Epithelial cell of prostate (primary cell): Measurements from ENCODE around the gene FGFBP1.
A peak's percentile ranks its signal among the peaks of the same experiment; 100 is the strongest.

Source experiments
- DNase-seq: peaks from one replicate; pipeline ENCODE4 v3.0.0-alpha.2; 2011; ENCODE audit warnings: low read depth, low spot score
- H3K27ac ChIP-seq: fragments of 450-650 bp; 2 replicates; pipeline ENCODE4 v1.5.1; 2017; ENCODE audit warnings: mild to moderate bottlenecking

Gene FGFBP1

DNA sequence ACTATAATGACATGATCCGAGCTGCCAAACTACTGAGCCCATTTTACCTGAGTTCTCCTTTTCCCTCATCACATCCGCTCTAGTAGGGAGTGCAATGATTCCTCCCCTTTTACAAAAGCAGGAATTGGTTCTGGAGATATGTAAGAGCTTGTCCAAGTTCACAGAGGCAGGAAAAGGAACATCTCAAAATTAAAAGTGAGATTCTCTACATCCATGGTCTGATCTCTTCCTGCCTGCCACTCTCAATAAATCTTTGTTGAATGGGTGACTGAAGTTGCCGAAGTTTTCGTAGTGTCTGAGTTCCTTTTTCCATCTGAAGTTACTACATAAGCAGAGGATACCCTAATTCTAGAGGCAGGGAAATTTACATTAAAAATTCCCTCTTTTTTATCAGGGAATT is at the start of gene FGFBP1:
FGFBP1 (minus strand) TSS at position 101 of the 400 bp plus-strand sequence. CDS start 2,108 bp downstream, outside the sequence.
- no peak for DNase-seq
- peak within 1 kb of the TSS; percentile 87 for H3K27ac ChIP-seq

DNA sequence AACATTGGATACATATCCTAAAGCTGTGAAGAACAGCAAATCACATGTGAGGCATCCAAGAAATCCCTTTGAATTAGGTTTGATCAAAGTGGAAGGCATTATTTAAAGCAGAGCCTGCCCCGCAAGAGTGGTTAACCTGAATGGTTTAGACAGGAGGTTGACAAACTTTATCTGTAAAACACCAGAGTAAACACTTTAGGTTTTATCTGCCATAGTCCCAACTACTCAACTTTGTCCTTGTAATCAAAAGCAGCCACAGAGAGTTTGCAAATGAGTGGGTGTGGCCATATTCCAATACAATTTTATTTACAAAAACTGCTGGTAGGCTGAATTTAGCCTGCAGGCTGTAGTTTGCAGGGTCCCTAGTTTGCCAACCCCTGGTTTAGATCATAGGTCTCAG is 49.7 kb upstream of the FGFBP1 start:
- no peak overlapping the region for H3K27ac ChIP-seq
- no peak for DNase-seq

DNA sequence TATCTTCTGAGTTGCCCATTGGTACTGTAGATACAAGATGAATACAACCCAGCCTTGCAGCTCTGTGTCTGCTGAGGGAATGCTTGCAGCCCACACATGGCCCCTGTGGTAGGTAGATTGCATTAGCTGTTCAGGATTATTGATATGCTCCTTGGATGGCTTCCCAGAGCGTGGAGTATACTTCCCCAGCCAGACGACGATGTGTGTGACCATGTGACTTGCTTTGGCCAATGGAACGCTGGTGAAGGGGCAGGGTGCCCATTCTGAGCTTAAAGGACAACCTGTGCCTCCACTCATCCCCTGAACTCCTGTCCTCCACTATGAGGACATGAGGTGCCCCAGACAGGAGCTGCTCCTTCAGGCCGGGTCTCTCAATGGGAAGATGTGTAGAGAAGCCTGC is 48.4 kb upstream of the FGFBP1 start:
- no peak for DNase-seq
- no peak overlapping the region for H3K27ac ChIP-seq

DNA sequence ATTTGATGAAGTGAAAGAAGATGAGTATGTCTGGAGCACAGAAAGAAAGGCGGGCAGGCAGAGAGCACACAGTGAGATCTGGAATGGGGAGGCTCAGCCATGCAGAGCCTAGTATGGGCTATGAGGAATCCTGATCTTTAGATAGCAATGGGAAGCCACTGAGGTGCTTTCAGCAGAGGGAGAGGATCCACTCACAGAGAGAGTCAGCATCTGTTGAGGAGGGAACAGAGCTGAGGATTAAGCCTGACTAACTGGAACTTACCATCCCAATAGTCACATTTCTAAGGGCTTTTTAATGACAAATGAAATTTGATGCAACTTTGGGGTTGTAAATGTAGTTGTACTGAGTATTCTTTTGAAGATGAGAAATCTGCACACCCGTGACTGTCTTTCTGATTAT is 45.1 kb upstream of the FGFBP1 start:
- no peak overlapping the region for H3K27ac ChIP-seq
- DNase-seq = no peak

DNA sequence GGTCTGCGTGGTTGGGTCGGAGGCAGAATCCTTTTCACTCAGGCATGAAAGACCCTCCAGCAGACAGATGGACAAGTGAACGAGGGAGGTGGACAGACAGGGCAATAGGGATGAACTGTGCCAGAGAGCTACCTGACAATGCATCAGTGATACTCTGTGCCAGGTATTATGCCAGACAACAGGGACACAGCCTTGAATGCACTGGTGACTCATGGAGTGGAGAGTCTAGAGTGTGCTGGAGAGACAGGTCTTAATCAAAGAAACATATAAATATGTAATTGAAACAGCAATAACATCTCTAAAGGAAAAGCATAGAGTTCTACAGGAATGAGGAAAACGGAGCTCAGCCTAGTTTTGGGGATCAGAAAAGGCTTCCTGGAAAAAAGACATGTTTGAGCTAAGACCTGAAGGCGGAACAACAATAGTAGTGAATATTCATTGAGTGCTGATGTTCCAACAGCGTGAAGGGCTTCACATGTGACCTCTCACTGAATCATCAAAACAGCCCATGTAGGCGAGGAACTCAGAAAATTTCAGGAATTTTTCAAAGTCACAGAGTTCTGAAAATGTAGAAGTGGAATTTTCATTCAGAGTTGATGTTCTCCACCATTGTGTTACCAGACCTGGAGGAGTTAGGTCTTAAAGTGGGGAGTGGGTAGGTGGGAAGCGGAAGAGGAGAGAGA is 44.4 kb upstream of the FGFBP1 start:
- H3K27ac ChIP-seq = no peak overlapping the region
- DNase-seq = no peak

DNA sequence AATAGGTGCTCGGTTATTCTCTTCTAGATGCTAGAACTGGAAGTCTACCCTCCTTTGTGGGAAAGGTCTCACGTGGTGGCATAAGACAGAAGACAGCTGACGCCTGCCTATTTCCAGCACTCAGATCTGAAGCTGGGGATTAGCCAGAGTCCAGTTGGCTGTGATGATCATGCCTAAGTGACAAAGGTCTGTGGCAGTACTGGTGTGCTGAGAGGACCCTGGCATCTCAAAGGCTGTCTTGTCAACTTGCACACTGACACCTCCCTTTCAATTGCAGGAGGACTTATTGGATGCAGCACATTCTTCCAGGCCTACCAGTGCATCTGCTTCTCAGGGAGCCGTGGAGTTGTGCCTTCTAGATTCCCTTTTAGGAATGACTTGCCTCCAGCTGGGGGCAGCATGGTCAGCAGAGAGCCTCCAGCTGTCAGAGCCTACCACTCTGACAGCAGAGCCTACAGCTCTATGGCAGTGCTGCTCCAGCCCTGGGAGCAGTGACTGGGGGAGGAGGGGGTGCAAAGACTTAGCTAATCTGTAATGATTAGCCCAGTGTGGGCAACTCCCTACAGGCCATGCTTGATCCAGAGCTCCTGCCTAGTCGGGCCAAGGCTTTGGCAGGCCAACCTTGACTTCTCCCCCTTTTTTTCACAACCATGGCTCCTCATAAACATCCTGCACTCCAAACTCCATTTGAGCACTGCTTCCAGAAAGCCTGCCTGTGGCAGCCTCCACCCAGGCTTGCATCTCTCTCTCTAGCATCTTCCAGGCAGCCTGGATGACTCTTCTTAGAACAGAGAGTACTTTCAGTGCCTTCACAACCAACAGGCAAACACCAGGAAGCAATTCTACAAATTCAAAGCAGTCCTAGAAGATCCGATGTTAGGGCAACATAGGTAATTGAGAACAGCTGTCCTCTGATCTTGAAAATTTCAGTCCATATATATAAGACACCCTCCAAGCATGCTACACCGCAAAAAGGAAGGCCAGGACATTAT is 38.2 kb upstream of the FGFBP1 start:
- DNase-seq = no peak
- H3K27ac ChIP-seq = no peak overlapping the region

DNA sequence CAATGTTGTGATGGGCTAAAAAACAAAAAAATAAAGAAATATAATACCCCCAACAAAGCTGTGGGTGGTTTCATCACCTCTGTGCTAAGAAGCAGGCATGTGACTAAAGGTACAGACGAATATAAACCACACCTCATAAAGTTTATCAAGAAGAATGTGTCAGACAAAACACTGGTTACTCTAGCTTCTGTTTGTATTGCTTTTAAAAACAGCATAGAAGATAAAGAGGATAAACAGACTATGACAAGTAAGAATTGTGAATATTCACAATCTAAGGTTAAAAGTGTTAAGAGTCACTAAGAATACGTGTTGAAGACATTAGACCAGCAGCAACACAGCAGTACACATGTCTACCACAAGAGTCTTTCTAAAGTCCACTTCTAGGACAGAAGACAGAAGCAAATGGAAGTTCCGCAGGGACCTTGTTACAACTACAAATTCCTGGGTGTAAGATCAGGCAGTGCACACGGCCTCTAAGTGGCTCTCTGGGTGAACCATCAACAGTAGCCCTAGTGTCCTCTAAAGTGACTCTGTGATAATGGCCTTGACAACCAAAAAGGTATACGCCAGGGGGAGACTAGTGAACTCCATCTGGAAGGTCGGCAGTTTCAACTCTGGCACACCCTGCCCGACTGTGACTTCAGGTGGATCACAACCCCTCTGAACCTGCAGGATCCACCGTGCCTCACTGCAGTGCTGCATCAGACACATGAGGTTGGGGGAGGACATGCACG is 32.7 kb upstream of the FGFBP1 start:
- no peak for DNase-seq
- no peak overlapping the region for H3K27ac ChIP-seq

DNA sequence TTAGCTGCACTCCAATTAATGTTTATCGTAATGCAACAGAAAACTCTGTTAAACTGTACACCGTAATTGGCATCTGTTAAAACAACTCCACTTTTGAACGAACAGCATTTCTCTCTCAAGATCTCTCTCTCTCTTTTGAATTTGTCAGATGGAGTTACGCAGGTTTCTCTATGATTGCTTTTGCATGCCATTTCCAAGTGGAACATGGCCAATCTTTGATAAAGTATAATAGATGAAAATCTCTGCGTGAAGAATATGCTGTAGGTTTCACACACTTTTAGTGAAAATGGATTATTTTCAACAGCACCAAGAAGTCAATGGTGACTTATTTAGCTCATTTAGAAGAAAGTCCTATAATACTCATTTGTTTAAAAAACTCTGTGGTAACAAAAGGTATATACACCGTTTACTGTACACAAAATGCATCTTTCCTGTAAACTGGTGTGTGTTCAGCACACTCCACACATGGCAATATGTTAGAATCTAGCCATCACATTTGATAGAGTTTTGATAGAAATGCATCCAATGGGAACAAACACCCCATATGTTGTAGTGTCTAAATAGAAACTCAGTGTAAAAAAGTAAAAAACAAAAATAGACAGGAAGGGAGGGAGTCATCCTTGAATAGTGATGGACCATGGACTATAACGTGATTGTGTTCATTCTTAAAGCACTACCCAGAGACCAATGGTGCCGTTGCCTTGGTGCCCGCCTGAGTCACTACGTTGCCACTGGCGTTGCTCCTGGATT is 30.2 kb upstream of the FGFBP1 start:
- no peak overlapping the region for H3K27ac ChIP-seq
- no peak for DNase-seq

DNA sequence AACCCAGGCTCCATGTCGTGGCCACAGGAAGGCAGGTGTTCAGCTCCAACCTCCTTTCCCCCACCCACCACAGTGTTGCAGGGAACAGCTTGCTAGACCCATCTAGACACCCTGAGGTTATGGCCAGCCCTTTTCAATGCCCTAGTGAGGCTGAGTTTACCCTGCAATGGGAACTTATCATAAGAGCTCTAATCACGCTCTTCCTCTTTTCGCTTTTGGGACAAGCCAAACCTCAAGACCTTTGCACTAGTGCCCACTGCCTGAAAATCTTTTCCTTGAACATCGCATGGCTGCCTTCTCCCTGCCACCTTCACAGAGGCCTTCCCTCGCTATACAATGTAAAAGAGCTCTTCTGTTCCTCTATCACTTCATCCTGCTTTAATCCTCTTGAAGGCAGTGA is 26.8 kb upstream of the FGFBP1 start:
- no peak for DNase-seq
- H3K27ac ChIP-seq = no peak overlapping the region

DNA sequence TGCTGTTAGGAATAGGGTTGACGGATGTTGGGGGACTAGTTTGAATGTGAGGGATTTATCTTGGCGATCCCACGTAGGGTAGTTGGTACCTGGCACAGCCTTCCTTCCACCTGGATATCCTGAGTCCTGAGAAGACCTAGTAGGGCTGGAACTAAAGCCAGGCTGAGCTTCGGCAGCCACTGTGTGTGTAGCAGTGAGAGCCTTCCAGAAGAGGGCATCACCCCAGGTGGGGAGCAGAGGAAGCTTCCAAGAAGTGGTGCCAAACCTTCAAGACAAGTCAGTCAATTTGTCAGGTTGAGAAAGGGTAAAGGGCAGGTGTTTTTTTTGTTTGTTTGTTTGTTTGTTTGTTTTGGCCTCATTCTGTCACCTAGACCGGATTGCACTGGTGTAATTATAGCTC is 25.6 kb upstream of the FGFBP1 start:
- no peak for DNase-seq
- no peak overlapping the region for H3K27ac ChIP-seq

DNA sequence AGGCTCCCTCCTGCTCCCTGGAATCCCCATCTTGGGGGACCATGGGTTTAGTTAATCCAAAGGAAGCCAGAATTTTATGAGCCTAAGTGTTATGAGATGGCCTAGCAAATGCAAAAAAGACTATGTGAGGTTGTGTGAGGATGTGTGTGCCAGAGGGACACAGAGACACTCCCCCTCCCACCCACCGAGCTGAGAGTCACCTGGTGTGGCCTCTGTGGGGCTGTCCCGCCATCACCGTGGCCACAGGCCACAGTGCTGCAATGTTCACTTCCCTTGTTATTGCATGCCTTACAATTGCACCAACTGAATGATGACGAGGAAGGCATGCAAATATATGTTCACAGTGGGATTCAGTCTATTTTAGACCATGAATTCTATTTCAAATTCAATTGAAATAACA is 25.0 kb upstream of the FGFBP1 start:
- DNase-seq = no peak
- no peak overlapping the region for H3K27ac ChIP-seq

DNA sequence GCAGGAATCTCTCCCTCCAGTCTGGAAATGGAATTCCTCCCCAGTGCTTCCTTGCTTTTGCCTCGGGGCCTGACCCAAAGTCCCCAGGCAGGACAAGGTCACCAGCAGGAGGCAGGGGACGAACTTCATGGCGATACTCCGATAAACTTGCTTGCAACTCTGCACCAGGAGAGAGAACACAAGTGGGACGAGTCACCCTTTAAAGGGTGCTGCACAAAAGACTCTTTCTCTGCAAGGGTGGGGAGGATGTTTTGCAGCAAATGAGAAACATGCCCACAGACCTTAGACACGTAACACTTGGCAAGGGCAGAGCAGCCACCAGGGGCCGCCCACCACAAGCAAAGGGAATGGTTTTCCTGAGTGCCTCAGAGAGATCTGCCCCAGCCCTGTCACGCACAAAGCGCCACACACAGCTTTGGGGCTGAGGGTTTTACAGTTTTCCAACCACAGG is 24.5 kb upstream of the FGFBP1 start, which contains the start of gene FGFBP2:
FGFBP2 (minus strand) TSS at position 175 of the 451 bp plus-strand sequence; CDS start at position 129, 46 bp downstream.
- no peak within 1 kb of the TSS for H3K27ac ChIP-seq
- DNase-seq = no peak

DNA sequence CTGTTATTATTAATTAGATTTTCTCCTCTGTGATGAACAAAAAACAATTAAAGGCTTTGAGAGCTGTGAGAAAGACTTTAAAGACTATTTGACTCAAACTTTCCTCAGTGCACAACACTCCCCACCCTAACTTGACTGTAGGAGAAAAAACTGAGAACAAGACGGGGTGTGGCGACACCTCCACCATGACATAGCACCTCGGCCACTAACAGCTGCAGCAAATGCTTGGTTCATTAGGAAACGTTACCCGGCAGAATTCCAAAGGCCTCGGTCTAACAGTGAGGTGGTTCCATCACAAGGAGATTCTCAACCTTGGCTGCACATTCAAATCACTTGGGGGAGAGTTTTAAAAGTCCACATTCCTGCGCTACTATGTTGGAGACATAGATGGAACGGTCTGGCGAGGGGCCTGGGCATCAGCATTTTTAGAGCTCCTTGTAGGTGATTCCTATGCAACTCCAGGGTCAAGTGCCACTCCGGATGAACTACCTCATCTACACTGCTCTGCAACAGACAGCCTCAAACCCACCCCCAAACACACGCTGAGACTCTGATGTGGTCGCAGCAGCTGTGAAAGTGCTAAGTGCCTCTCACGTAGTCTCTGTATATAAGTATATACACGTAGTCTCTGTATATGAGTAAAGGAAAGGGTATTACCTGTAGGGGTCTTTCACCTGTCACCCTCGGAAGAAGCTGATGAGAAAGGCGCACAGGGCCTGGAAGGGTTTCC is 23.4 kb upstream of the FGFBP1 start:
- DNase-seq = no peak
- no peak overlapping the region for H3K27ac ChIP-seq

DNA sequence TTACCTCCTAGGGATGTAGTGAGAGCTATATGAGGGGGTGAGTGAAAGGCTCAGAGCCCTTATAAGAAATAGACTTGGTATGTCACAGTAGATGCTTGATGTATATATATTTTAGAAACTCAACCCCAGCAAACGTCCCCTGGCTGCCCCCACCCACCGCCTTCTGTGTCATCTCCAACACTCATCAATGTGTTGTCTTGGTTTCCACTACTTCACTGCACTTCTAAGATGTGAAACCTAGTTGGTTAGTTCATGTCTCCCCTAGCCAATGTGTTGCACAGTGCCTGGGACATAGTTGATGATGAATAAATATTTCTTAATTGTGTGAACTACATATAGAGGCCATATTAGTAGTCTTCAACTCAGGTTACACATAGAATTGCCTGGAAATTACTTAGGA is 20.0 kb upstream of the FGFBP1 start:
- no peak for DNase-seq
- no peak overlapping the region for H3K27ac ChIP-seq

DNA sequence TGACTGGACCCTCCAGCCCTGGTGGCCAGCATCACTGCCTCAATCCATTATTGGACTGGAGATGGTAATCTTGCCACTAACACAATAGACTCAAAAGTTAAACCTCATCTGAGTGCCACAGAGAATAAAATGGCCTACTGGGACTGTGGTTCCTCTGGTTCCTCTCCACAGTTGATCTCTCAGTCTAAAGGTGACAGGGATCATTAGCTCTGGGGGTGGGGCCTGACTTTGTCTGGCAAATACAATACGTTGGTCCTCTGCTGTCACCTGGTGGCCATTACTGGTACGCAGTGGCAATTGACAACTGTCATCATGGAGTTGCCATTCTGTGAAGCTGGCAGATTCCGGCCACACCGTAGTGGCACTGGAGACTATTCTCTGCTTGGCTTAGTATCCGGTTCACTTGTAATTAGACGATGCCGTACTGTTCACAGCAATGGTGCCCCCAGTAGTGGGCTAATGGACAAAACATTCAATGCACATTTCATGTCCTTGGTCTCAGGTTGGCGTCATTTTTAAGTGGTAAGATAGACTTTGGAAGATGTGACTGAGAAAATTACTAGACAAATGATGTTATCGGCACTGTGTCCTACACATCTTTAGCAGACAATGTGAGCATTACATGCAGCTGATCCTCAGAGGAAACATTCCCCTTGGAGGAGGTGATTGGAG is 17.8 kb upstream of the FGFBP1 start:
- DNase-seq = no peak
- no peak overlapping the region for H3K27ac ChIP-seq

DNA sequence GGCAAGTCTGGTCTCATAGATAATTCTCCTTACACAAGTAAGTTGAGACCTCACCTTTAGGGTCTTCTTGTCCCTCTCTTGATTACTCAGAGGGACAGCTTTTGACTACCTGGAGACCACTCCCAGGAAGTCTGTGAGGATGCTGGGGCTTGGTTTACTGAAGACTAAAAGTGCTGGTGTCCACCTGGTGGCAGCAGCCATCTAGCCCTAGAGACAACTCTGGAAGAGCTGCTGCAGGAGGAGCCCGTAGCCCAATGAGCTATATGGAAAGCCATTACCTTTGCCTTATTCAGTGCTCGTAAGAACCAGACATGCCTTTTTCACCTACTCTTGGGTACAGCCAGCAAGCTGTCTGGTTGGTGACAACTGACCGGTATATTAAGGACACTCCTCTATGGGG is 17.1 kb upstream of the FGFBP1 start:
- no peak overlapping the region for H3K27ac ChIP-seq
- no peak for DNase-seq

DNA sequence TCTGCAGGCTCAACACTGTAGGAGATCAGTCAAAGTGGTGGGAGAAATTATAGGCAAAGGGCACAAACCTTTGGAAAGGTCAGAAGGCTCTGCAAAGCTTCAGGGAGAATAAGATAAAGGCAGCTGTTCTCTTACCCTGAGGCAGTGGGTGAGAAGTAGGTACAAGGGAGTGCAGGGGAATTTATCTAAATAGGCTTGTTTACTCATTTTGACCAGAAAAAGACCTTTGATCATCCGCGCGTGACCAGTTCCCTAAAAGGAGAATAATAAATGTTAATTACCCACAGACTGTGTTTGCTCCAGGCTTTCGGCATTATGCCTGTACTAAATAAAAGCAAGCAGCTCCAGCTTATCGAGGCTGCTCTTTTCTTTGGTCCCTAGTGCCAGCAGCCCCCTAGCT is 15.1 kb upstream of the FGFBP1 start:
- DNase-seq = no peak
- no peak overlapping the region for H3K27ac ChIP-seq

DNA sequence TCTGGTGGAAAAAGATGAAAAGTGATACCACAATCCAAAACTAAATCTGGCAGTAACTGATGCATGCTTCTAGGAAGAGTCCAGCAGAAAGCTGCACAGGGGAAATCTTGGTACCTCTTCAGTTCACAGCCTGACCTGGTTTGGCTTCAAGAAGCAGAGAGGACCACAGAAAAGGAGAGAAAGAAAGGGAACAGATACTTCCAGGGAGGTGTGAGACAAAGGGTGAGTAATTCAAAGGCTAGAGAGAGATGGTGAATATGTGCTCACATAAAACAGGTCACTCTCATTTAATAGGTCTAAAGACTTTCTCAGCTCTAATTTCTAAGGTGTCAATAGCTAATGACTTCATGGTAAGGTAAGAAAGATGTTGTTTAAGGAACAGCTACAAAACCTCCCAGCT is 13.2 kb upstream of the FGFBP1 start:
- DNase-seq = no peak
- no peak overlapping the region for H3K27ac ChIP-seq

DNA sequence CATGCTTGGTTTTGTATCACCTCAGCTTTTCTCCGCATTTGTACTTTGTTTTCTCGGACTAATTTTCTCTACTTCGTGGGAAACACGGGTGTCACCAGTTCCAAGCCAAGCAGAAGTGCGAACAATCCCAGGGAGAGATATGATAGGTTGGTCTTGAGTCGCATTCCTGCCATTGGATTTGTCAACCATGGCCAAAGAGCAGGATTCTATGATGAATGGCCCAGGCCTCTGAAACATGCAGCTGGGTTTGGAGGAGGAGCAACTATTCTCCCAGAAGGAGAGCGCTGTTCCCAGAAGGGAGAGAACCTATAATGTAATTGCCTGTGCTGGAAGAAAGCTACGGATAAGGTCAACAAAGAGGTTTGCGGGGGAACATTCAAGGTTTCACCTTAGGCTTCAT is 10.3 kb upstream of the FGFBP1 start:
- DNase-seq = no peak
- H3K27ac ChIP-seq = no peak overlapping the region
